ENCODE measurements around the gene UBE3A.

The UBE3A gene

DNA sequence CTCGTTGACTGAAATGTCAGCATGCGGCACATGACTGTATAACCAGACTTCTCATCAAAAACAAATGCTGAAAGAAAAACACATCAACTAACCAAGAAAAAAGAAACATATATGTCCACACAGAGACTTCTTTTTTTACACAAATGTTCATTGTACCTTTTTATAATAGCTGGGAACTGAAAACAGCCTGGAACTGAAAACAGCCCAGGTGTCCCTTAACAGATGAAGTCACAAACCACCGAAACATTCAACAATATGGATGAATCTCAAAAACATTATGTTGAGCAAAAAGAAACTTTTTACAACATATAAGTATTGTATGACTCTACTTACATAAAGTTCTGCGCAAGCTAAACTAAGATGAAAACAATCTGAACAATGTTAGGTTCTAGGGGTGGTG, 20.6 kb downstream of the UBE3A start (continued):
- TF ChIP-seq CSDC2 (CRISPR knock-in tag; IDR thresholded peaks at IDR 0.05) = no peak
- no peak for TF ChIP-seq TOX (CRISPR knock-in tag; IDR thresholded peaks at IDR 0.05; ENCODE audit: borderline replicate concordance)
- TF ChIP-seq SNAI2 (CRISPR knock-in tag; IDR thresholded peaks at IDR 0.05) = no peak
- TF ChIP-seq, protein P1, sequence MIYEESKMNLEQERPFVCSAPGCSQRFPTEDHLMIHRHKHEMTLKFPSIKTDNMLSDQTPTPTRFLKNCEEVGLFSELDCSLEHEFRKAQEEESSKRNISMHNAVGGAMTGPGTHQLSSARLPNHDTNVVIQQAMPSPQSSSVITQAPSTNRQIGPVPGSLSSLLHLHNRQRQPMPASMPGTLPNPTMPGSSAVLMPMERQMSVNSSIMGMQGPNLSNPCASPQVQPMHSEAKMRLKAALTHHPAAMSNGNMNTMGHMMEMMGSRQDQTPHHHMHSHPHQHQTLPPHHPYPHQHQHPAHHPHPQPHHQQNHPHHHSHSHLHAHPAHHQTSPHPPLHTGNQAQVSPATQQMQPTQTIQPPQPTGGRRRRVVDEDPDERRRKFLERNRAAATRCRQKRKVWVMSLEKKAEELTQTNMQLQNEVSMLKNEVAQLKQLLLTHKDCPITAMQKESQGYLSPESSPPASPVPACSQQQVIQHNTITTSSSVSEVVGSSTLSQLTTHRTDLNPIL (CRISPR knock-in tag; IDR thresholded peaks at IDR 0.05; ENCODE audit: low read depth) = no peak

- no peak for ATAC-seq
Observed at GRCh38 chr15:25417604-25418003, 21.2 kb downstream of the UBE3A start.

GRCh38 chr15:25416693-25417092, 22.1 kb downstream of the UBE3A start:
- TF ChIP-seq ISL1 (CRISPR knock-in tag; IDR thresholded peaks at IDR 0.05) (no peak), BACH2 (CRISPR knock-in tag; IDR thresholded peaks at IDR 0.05; ENCODE audit: borderline replicate concordance) (no peak), OSR1 (CRISPR knock-in tag; IDR thresholded peaks at IDR 0.05) (no peak), TSHZ2 (CRISPR knock-in tag; IDR thresholded peaks at IDR 0.05) (no peak), ESRRG (CRISPR knock-in tag; IDR thresholded peaks at IDR 0.05) (no peak)
- TF ChIP-seq, protein P1 (CRISPR knock-in tag; IDR thresholded peaks at IDR 0.05; ENCODE audit: low read depth) = no peak
- TF ChIP-seq, protein P2, sequence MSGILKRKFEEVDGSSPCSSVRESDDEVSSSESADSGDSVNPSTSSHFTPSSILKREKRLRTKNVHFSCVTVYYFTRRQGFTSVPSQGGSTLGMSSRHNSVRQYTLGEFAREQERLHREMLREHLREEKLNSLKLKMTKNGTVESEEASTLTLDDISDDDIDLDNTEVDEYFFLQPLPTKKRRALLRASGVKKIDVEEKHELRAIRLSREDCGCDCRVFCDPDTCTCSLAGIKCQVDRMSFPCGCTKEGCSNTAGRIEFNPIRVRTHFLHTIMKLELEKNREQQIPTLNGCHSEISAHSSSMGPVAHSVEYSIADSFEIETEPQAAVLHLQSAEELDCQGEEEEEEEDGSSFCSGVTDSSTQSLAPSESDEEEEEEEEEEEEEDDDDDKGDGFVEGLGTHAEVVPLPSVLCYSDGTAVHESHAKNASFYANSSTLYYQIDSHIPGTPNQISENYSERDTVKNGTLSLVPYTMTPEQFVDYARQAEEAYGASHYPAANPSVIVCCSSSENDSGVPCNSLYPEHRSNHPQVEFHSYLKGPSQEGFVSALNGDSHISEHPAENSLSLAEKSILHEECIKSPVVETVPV (CRISPR knock-in tag; IDR thresholded peaks at IDR 0.05) = no peak
- ATAC-seq = no peak

More at GRCh38 chr15:25417604-25418003, 21.2 kb downstream of the UBE3A start:
- TF ChIP-seq ZNF70 (CRISPR knock-in tag; IDR thresholded peaks at IDR 0.05) (no peak), ZNF8 (CRISPR knock-in tag; IDR thresholded peaks at IDR 0.05) (no peak), PATZ1 (CRISPR knock-in tag; IDR thresholded peaks at IDR 0.05; ENCODE audit: borderline replicate concordance) (no peak), ESRRG (CRISPR knock-in tag; IDR thresholded peaks at IDR 0.05) (no peak), TSHZ2 (CRISPR knock-in tag; IDR thresholded peaks at IDR 0.05) (no peak), OSR1 (CRISPR knock-in tag; IDR thresholded peaks at IDR 0.05) (no peak), ZNF565 (CRISPR knock-in tag; conservative IDR thresholded peaks at IDR 0.05; ENCODE audit: low read depth) (no peak), ZFP30 (CRISPR knock-in tag; IDR thresholded peaks at IDR 0.05) (no peak), ZC3H10 (CRISPR knock-in tag; IDR thresholded peaks at IDR 0.05) (no peak), ARNTL (CRISPR knock-in tag; IDR thresholded peaks at IDR 0.05; ENCODE audit: borderline replicate concordance, low read depth) (no peak)
